PC-3 (cell line): ENCODE data around the gene GPC6.

Experiments used
- EZH2 ChIP-seq: fragments of 300-600 bp; sonication (generic); IDR thresholded peaks from one replicate; pipeline ENCODE4 v1.6.1; 2017; ENCODE audit warnings: antibody characterized with exemption, mild to moderate bottlenecking, low read length; ENCODE audit not compliant: unreplicated experiment
- EZH2phosphoT487 ChIP-seq: fragments of 300-600 bp; sonication (generic); IDR thresholded peaks from 2 replicates; pipeline ENCODE4 v1.6.1; 2018; ENCODE audit warnings: mild to moderate bottlenecking, antibody characterized with exemption, low read length, borderline replicate concordance
- TF ChIP-seq, protein P1 (sequence below): fragments of 300-600 bp; sonication (generic); conservative IDR thresholded peaks from 2 replicates; pipeline ENCODE4 v1.5.1; 2017; ENCODE audit warnings: antibody characterized with exemption, low read depth, mild to moderate bottlenecking, low read length

DNA sequence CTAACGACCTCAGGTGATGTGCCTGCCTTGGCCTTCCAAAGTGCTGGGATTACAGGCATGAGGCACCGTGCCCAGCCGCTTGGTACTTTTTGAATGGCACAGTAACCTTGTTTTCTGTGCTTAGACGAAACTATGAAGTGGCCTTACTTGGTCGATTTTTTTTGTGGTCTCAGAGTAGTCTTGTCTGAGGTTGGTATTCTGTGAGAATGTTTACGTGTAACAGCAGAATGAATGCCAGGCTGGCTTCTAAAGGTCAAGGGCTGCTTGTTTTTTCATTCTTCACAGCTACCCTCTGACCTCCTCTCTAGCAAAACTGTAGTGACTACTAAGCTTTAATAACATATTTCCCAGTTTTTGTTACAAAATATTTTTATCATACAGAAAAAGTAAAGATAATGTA lies 313.3 kb downstream of the GPC6 start:
- TF ChIP-seq, protein P1, sequence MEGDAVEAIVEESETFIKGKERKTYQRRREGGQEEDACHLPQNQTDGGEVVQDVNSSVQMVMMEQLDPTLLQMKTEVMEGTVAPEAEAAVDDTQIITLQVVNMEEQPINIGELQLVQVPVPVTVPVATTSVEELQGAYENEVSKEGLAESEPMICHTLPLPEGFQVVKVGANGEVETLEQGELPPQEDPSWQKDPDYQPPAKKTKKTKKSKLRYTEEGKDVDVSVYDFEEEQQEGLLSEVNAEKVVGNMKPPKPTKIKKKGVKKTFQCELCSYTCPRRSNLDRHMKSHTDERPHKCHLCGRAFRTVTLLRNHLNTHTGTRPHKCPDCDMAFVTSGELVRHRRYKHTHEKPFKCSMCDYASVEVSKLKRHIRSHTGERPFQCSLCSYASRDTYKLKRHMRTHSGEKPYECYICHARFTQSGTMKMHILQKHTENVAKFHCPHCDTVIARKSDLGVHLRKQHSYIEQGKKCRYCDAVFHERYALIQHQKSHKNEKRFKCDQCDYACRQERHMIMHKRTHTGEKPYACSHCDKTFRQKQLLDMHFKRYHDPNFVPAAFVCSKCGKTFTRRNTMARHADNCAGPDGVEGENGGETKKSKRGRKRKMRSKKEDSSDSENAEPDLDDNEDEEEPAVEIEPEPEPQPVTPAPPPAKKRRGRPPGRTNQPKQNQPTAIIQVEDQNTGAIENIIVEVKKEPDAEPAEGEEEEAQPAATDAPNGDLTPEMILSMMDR: no peak
- TF ChIP-seq EZH2phosphoT487: no peak
- TF ChIP-seq EZH2: no peak
